Prostate gland (tissue), 2 donors: ENCODE data around the gene TMEM109.

Source experiments
- POLR2A ChIP-seq: fragments of 450-650 bp; IDR thresholded peaks from one replicate; pipeline ENCODE4 v1.6.1; 2016; ENCODE audit warnings: antibody characterized with exemption, mild to moderate bottlenecking
- POLR2AphosphoS5 ChIP-seq: sonication (generic); formaldehyde crosslinking; IDR thresholded peaks from one replicate; pipeline ENCODE4 v1.6.1; 2017; ENCODE audit warnings: antibody characterized with exemption
- TF ChIP-seq, protein P1 (sequence below), 4 experiments: fragments of 200-600 bp in 2 of 4; fragments of 450-650 bp in 2 of 4; sonication (generic) in 2 of 4; IDR thresholded peaks; 1 replicate in 3 of 4; 2 replicates in 1 of 4; pipeline ENCODE4 v1.5.1; 2016 to 2019; ENCODE audit warnings: antibody characterized with exemption in 4 of 4, mild to moderate bottlenecking in 2 of 4, moderate library complexity in 2 of 4

- no peak for TF ChIP-seq POLR2A
- TF ChIP-seq, protein P1, sequence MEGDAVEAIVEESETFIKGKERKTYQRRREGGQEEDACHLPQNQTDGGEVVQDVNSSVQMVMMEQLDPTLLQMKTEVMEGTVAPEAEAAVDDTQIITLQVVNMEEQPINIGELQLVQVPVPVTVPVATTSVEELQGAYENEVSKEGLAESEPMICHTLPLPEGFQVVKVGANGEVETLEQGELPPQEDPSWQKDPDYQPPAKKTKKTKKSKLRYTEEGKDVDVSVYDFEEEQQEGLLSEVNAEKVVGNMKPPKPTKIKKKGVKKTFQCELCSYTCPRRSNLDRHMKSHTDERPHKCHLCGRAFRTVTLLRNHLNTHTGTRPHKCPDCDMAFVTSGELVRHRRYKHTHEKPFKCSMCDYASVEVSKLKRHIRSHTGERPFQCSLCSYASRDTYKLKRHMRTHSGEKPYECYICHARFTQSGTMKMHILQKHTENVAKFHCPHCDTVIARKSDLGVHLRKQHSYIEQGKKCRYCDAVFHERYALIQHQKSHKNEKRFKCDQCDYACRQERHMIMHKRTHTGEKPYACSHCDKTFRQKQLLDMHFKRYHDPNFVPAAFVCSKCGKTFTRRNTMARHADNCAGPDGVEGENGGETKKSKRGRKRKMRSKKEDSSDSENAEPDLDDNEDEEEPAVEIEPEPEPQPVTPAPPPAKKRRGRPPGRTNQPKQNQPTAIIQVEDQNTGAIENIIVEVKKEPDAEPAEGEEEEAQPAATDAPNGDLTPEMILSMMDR (IDR thresholded peaks at IDR 0.05): no peak
- no peak for TF ChIP-seq POLR2AphosphoS5
These were observed 24.5 kb downstream of the TMEM109 start for GRCh38 chr11:60938500-60938899.
